Measurements from ENCODE around the gene KIFC3. TPM values are rescaled to one million over a fixed set of nuclear protein-coding genes. Genes with fewer than 3 reads are reported as not detected.

KIFC3 gene
- total and polyA plus RNA-seq, 2 of the 13 experiments (the other 11 are each of a cell fraction or from before 2014, with no cell fraction given), result 42.1 to 45.3 TPM

GRCh38 chr16:57735755-57736418 is 66.4 kb downstream of the KIFC3 start, which contains the start of gene KATNB1 (continued):
- TF ChIP-seq MAZ (IDR thresholded peaks at IDR 0.05; ENCODE audit: borderline replicate concordance, low read depth, low read length) (peak; percentile 64), MAZ (CRISPR knock-in tag; IDR thresholded peaks at IDR 0.05; ENCODE audit: low read depth) (peak; percentile 65; the same call in 1 of the 2 replicates), MXI1 (IDR thresholded peaks at IDR 0.05; ENCODE audit: borderline replicate concordance, low read depth, low read length) (peak; percentile 23; the same call in 1 of the 3 replicates), ATF1 (CRISPR knock-in tag; IDR thresholded peaks at IDR 0.05) (no peak), MAFK (conservative IDR thresholded peaks at IDR 0.05 in 1 of 2, IDR thresholded peaks at IDR 0.05 in 1 of 2; ENCODE audit: low read length in 2 of 2) (no peak), ZNF256 (CRISPR knock-in tag; conservative IDR thresholded peaks at IDR 0.05) (0 out of 2 replicates have a peak, but pooled peaks have one; percentile 43), TAF1 (CRISPR knock-in tag; IDR thresholded peaks at IDR 0.05) (peak; percentile 34), REPIN1 (CRISPR knock-in tag; IDR thresholded peaks at IDR 0.05; ENCODE audit: borderline replicate concordance, low read depth) (no peak), ZNF878 (CRISPR knock-in tag; IDR thresholded peaks at IDR 0.05) (no peak), ZNF205 (CRISPR knock-in tag; IDR thresholded peaks at IDR 0.05) (no peak), POLR2AphosphoS5 (IDR thresholded peaks at IDR 0.05; ENCODE audit: low read depth, low read length) (0 out of 2 replicates have a peak, but pooled peaks have one; percentile 29), KDM5B (CRISPR knock-in tag; IDR thresholded peaks at IDR 0.05; ENCODE audit: borderline replicate concordance) (peak; percentile 35; the same call in 1 of the 2 replicates), ZNF318 (CRISPR knock-in tag; IDR thresholded peaks at IDR 0.05) (no peak), RNF2 (conservative IDR thresholded peaks at IDR 0.05; ENCODE audit: low read depth) (0 out of 2 replicates have a peak, but pooled peaks have one; percentile 26), ZKSCAN1 (IDR thresholded peaks at IDR 0.05; ENCODE audit: low read length) (no peak), CEBPG (CRISPR knock-in tag; IDR thresholded peaks at IDR 0.05) (peak; percentile 14; the same call in 1 of the 2 replicates), SRSF1 (optimal IDR thresholded peaks at IDR 0.05; ENCODE audit: low read depth, low read length) (peak; percentile 63), PCBP1 (IDR thresholded peaks at IDR 0.05; ENCODE audit: borderline replicate concordance, low read depth, low read length) (0 out of 2 replicates have a peak, but pooled peaks have one; percentile 3), SALL1 (CRISPR knock-in tag; IDR thresholded peaks at IDR 0.05) (peak; percentile 11; the same call in 1 of the 2 replicates), DBP (CRISPR knock-in tag; IDR thresholded peaks at IDR 0.05; ENCODE audit: not compliant biosample characterization) (no peak), YEATS2 (CRISPR knock-in tag; IDR thresholded peaks at IDR 0.05; ENCODE audit: borderline replicate concordance) (no peak), ZNF225 (CRISPR knock-in tag; IDR thresholded peaks at IDR 0.05) (no peak)

Data from HepG2 (cell line).